AG10803 (cell line): Measurements from ENCODE around the gene PLXDC1.
A peak's percentile ranks its signal among the peaks of the same experiment; 100 is the strongest.

Experiments
- DNase-seq: peaks from one replicate; pipeline ENCODE4 v3.0.0; 2010; ENCODE audit warnings: low read depth
- H3K4me3 ChIP-seq: 2 replicates; pipeline ENCODE4 v1.5.1; 2011; ENCODE audit warnings: mild to moderate bottlenecking, low read length, control low read depth
- CTCF ChIP-seq: conservative IDR thresholded peaks from 2 replicates; pipeline ENCODE4 v1.5.1; 2011; ENCODE audit warnings: mild to moderate bottlenecking, low read length, control low read depth, inconsistent platforms

Gene PLXDC1

GRCh38 chr17:39145143-39145542 is 6.3 kb downstream of the PLXDC1 start:
- H3K4me3 ChIP-seq = no peak overlapping the region
- TF ChIP-seq CTCF = no peak

GRCh38 chr17:39144416-39144840 is 7.0 kb downstream of the PLXDC1 start:
- DNase-seq = peak; percentile 96
- no peak for TF ChIP-seq CTCF
- no peak overlapping the region for H3K4me3 ChIP-seq

More at GRCh38 chr17:39145143-39145542, 6.3 kb downstream of the PLXDC1 start:
- DNase-seq = no peak

DNA sequence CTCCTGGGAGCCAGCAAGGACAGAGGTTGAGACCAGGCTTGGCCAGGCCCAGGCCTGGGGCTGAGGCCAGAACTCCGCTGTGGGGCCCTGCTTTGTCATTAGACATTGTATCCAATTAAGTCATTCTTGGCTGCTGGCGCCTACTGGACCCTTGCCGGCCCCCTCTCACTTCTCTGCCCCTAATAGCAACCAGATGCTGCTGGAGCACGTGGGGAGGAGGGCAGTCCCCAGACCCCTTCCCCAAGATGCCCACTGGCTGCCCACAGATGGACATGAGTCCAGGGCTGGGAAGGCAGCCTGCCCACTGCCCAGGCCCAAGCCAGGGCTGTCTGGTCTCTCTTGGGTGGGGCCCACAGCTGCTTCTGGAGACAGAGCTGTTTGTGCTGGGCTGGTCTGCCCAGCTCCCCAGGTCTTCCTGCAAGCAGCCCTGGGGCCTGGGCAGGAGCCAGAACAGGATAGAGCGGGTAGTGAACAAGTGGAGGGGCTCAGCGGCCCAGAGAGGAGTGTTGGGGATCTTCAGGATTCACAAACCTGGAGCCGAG is 7.8 kb downstream of the PLXDC1 start:
- no peak overlapping the region for H3K4me3 ChIP-seq
- DNase-seq = peak; percentile 38
- TF ChIP-seq CTCF = no peak

DNA sequence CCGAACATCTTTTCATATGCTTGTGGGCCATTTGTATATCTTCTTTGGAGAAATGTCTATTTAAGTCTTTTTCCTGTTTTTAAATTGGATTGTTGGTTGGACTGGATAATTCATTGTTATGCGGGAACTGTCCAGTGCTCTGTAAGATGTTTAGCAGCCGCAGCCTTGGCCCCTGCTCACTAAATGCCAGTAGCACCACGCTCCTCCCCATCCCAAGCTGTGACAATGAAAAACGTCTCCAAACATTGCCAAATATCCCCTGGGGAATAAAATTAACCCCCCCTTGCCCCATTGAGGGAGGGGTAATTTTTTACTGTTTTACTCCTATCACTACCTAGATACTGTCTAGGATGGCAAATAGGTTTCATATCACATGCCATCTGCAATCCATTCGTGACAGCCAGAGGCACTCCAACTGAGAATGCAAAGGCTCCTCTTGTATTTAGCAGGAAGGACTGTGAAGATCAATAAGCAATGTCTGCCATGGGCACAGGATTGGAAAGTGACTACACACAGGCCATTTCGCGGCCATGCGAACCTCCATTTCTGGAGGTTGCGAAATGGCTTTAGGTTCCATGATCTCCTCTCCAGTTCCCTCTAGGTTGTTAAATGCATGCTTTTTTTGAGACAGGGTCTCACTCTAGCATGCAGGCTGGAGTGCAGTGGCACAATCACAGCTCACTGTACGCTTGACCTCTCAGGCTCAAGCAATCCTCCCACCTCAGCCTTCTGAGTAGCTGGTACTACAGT is 9.3 kb downstream of the PLXDC1 start:
- TF ChIP-seq CTCF = no peak
- no peak for DNase-seq
- H3K4me3 ChIP-seq = no peak overlapping the region

DNA sequence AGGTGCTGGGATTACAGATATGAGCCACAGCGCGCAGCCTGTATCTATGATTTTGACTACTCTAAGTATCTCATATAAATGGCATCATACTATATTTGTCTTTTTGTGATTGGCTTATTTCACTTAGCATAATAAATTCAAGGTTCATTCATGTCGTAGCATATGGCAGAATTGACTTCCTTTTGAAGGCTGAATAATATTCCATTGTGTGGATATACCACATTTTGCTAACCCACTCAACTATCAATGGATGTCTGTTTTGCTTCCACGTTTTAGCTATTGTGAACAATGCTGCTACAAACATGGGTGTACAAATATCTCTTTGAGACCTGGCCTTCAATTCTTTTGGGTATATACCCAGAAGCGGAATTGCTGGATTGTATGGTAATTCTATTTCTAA is 10.1 kb downstream of the PLXDC1 start:
- TF ChIP-seq CTCF = no peak
- DNase-seq = no peak
- H3K4me3 ChIP-seq = no peak overlapping the region

GRCh38 chr17:39139561-39139960 is 11.9 kb downstream of the PLXDC1 start:
- H3K4me3 ChIP-seq = no peak overlapping the region
- TF ChIP-seq CTCF = no peak
- no peak for DNase-seq

DNA sequence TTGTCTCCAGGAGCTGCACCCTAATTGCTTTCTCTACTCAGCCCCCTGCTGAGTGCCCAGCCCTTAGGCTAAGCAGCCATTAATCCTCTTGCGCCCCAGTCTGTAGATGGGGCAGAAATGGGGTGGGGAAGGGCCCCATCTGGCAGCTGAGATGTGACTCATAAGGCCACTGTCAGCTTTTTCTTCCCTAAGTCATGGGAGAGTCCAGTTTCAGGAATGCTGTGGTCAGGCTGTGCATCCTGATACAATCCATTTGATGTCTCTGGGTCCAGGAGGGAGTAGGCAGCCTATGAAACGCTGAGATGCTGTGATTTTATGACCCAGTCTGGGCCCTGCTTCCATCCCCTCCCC is 12.3 kb downstream of the PLXDC1 start:
- TF ChIP-seq CTCF = no peak
- peak; percentile 91 for DNase-seq
- no peak overlapping the region for H3K4me3 ChIP-seq
